OCI-LY3 (cell line): ENCODE measurements around the gene YY1.
"Not testable (repeated sequence)": the region's sequence is repeated elsewhere in the genome, so short reads cannot be mapped to it uniquely, and the experiment has no call there.

Source experiments
- H2AFZ ChIP-seq: fragments of 200-600, 300-600 bp; shearing (Covaris generic); 2 replicates; pipeline ENCODE4 v1.6.0; 2014; ENCODE audit warnings: antibody characterized with exemption, low read depth, low read length
- H3K27ac ChIP-seq: fragments of 200-600, 300-600 bp; sonication (generic); 2 replicates; pipeline ENCODE4 v1.5.1; 2014; ENCODE audit warnings: mild to moderate bottlenecking, low read length, moderate library complexity, mixed read lengths
- H3K27me3 ChIP-seq: fragments of 200-600, 300-600 bp; sonication (generic); 2 replicates; pipeline ENCODE4 v1.6.1; 2014; ENCODE audit warnings: low read depth, low read length, mixed read lengths
- H3K36me3 ChIP-seq: fragments of 200-600, 300-600 bp; sonication (generic); replicated peaks from 2 replicates; pipeline ENCODE3; 2014; ENCODE audit warnings: low read depth, low read length, mixed read lengths
- H3K4me1 ChIP-seq: fragments of 300-600, 200-600 bp; sonication (generic); 2 replicates; pipeline ENCODE4 v1.6.1; 2014; ENCODE audit warnings: low read length, mixed read lengths
- H3K4me2 ChIP-seq: fragments of 200-600, 300-600 bp; sonication (generic); 2 replicates; pipeline ENCODE4 v1.6.1; 2014; ENCODE audit warnings: low read length, mixed read lengths
- H3K4me3 ChIP-seq: fragments of 300-600, 200-600 bp; sonication (generic); 2 replicates; pipeline ENCODE4 v1.5.1; 2014; ENCODE audit warnings: antibody characterized with exemption, mild to moderate bottlenecking, low read length, moderate library complexity
- H3K79me2 ChIP-seq: fragments of 300-600, 200-600 bp; shearing (Covaris generic); 2 replicates; pipeline ENCODE4 v1.6.1; 2014; ENCODE audit warnings: mild to moderate bottlenecking, low read length, mixed read lengths
- H3K9ac ChIP-seq: fragments of 300-600, 200-600 bp; shearing (Covaris generic); 2 replicates; pipeline ENCODE4 v1.6.0; 2014; ENCODE audit warnings: mild to moderate bottlenecking, low read length, moderate library complexity
- H3K9me3 ChIP-seq: fragments of 200-600, 300-600 bp; shearing (Covaris generic); 2 replicates; pipeline ENCODE4 v1.6.1; 2014; ENCODE audit warnings: low read length, mixed read lengths; ENCODE audit not compliant: insufficient read depth
- H4K20me1 ChIP-seq: fragments of 200-600, 300-600 bp; sonication (generic); 2 replicates; pipeline ENCODE4 v1.6.1; 2016; ENCODE audit warnings: low read length, mixed read lengths; ENCODE audit not compliant: insufficient read depth
- EZH2phosphoT487 ChIP-seq: fragments of 200-600 bp; shearing (Covaris generic); IDR thresholded peaks from 2 replicates; pipeline ENCODE4 v1.6.1; 2018; ENCODE audit warnings: antibody characterized with exemption, mixed run types, low read depth
- TF ChIP-seq, protein P1 (sequence below): fragments of 200-600, 300-600 bp; sonication (generic); IDR thresholded peaks from 2 replicates; pipeline ENCODE4 v1.5.1; 2014; ENCODE audit warnings: antibody characterized with exemption, low read length, low read depth

Gene YY1

DNA sequence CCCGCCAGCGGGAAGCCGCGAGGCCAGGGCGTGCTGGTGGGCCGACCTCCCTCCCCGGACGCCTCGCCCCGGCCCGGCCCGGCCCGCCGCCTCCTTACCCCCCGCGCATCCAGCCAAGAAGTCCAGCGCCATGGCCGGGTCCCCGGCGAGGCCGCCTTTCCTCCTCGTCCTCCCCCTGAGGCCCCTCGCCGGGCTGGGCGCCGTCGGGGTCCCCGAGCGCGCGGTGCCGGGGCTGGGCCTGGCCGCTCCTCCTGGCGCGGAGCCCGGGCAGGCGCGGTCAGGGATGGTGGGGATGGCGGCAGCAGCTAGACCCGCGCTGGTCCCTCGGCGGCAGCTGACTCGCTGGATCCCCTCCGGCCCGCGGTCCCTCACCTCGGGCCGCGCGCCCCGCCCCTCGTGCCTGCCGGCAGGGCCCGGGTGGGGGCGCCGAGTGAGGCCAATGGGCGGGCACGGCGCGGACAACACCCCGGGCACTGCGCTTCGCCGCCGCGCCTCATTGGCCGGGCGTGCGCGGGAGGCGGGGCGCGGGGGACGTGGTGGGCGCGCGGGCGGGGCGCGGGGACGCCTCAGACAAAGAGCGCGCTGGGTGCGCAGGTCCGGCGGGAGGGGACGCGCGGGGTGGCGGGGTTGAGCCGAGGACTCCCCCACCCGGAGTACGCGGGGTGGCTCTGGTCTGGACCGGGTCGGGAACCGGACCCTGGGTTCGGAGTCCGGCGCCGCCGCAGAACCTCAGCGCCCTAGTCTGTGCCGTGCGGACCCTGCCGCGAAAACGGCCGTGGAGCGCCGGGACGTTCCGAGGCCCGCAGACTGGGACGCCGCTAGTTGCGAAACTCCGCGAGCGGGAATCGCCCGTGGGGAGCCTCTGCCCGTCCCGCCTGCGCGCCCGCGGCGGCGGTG lies 67.4 kb downstream of the YY1 start, which contains the start of gene SLC25A29:
Gene SLC25A29, minus strand, starts transcription at position 344 of the 897 bp plus-strand sequence. Its CDS starts 212 bp downstream, at position 132.
- no peaks in the 10 kb centered on the region for H3K27me3 ChIP-seq
- no peaks in the 10 kb centered on the region for H3K9me3 ChIP-seq
- no peaks in the 10 kb centered on the region for H3K4me1 ChIP-seq
- peak within 1 kb of the TSS; percentile 67 for H3K4me2 ChIP-seq
- H3K36me3 ChIP-seq = no peaks in the 10 kb centered on the region
- H2AFZ ChIP-seq = peak within 1 kb of the TSS; percentile 39; the same call in 1 of the 2 replicates
- no peaks in the 10 kb centered on the region for H3K79me2 ChIP-seq
- H3K4me3 ChIP-seq = peak within 1 kb of the TSS; percentile 80
- no peaks in the 10 kb centered on the region for H4K20me1 ChIP-seq
- peak within 1 kb of the TSS; percentile 63 for H3K9ac ChIP-seq
- no peak within 1 kb of the TSS for H3K27ac ChIP-seq
- TF ChIP-seq, protein P1, sequence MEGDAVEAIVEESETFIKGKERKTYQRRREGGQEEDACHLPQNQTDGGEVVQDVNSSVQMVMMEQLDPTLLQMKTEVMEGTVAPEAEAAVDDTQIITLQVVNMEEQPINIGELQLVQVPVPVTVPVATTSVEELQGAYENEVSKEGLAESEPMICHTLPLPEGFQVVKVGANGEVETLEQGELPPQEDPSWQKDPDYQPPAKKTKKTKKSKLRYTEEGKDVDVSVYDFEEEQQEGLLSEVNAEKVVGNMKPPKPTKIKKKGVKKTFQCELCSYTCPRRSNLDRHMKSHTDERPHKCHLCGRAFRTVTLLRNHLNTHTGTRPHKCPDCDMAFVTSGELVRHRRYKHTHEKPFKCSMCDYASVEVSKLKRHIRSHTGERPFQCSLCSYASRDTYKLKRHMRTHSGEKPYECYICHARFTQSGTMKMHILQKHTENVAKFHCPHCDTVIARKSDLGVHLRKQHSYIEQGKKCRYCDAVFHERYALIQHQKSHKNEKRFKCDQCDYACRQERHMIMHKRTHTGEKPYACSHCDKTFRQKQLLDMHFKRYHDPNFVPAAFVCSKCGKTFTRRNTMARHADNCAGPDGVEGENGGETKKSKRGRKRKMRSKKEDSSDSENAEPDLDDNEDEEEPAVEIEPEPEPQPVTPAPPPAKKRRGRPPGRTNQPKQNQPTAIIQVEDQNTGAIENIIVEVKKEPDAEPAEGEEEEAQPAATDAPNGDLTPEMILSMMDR = no peak
- TF ChIP-seq EZH2phosphoT487 = no peak

DNA sequence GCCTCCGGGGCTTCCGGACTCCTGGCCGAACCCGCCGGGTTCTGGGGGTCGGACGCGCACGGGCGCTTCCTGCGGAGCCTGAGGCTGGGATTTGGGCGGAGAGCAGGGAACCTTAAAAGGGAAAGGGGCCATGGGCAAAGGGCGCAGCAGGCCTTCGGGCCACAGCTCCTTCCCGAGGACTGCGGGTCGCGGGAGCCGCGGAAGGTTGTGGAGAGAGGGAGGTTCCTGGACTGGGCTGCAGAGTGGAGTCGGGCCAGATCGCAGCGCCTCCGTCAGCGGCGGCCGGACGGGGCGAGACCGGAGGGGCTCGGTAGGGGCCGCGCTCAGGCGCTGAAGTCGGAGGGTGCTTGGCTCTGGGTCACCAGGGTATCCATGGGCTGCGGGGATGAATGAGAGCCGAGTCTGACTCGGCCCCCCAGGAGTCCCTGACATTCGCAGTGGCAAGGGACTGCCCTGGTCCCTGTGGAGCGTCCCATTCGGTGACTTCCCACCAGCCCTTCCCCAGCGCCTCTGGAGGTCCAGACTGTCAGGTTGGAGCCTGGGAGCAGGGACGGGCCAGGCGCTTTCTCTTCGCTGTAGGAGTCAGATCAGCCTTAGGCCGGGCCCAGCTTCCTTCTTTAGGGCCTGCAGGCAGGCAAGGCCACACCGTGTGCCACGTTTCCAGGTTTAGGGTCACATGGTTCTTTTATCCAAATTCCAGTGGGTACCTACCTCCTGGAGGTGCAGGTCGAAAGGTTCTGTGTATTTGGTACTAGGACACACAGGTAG lies 68.2 kb downstream of the YY1 start:
- TF ChIP-seq, protein P1 = no peak
- TF ChIP-seq EZH2phosphoT487 = no peak
- Histone ChIP-seq H3K4me1 (peaks cover 7% of the 10 kb centered on the region; the same call in 1 of the 2 replicates), H3K9ac (peak overlapping the region; percentile 63), H3K36me3 (no peaks in the 10 kb centered on the region), H2AFZ (peak overlapping the region; percentile 39; the same call in 1 of the 2 replicates), H3K4me2 (peak overlapping the region; percentile 60), H3K9me3 (no peaks in the 10 kb centered on the region), H3K4me3 (peak overlapping the region; percentile 80), H3K79me2 (no peaks in the 10 kb centered on the region), H3K27me3 (no peaks in the 10 kb centered on the region), H3K27ac (no peak overlapping the region), H4K20me1 (no peaks in the 10 kb centered on the region)

GRCh38 chr14:100307766-100308426 lies 69.0 kb downstream of the YY1 start:
- Histone ChIP-seq H4K20me1 (no peaks in the 10 kb centered on the region), H3K9ac (no peak overlapping the region), H3K9me3 (no peaks in the 10 kb centered on the region), H3K27me3 (no peaks in the 10 kb centered on the region), H3K4me1 (peaks cover 13% of the 10 kb centered on the region; the same call in 1 of the 2 replicates), H2AFZ (no peak overlapping the region), H3K4me2 (peak overlapping the region; percentile 60; the same call in 1 of the 2 replicates), H3K27ac (no peak overlapping the region), H3K4me3 (no peak overlapping the region), H3K79me2 (no peaks in the 10 kb centered on the region), H3K36me3 (no peaks in the 10 kb centered on the region)
- TF ChIP-seq, protein P1 = no peak
- no peak for TF ChIP-seq EZH2phosphoT487

GRCh38 chr14:100308427-100308792 lies 69.5 kb downstream of the YY1 start:
- not testable (repeated sequence) for H3K27me3 ChIP-seq, H2AFZ ChIP-seq, H3K9me3 ChIP-seq, H3K9ac ChIP-seq, H3K36me3 ChIP-seq, H3K4me2 ChIP-seq, H4K20me1 ChIP-seq, H3K27ac ChIP-seq, H3K79me2 ChIP-seq, H3K4me3 ChIP-seq
- peaks cover 13% of the 10 kb centered on the region; the same call in 1 of the 2 replicates for H3K4me1 ChIP-seq
